Suppressor macrophage treated with lipopolysaccharide for 1 hour (primary cell): Measurements from ENCODE around the gene BCL2.

Experiments used
- DNase-seq, 3 donors: peaks; one replicate each; pipeline ENCODE4 v3.0.0-alpha.2; 2020 to 2022

Gene BCL2

DNA sequence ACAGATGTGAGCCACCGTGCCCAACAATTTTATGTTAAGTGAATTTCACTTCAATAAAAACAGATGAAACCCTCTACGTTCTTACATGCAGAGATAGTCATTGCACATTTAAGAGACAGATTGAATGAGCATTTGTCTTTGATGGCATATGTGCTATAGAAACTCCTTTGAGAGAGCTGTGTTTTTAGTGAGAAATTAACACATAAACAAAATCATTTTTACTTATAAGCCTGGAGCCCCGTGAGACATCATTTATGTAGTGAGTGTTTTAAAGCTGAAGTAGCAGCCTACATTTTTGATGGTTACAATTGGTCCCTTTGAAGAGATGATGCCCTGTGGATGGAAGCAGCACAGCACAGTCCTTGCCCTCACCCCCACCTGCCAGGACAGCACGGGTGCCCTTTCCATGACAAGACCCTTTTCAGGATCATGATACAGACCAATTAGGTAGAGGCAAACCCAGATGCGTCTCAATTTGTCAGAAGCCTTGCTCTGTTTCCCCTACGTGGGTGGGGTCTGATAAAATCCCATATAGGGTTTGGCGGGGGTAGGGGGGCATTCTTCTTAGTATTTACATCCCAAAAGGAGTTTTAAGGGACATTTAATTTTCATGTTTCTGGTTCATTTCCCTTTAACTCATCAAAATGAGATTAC lies 237.1 kb downstream of the BCL2 start:
- DNase-seq: no peak

GRCh38 chr18:63079114-63079513 lies 240.5 kb downstream of the BCL2 start:
- DNase-seq: peak; percentile 28 to 62 (median 49)

- DNase-seq: peak; percentile 63 to 89 (median 89)
Observed at GRCh38 chr18:63078471-63078870, 241.1 kb downstream of the BCL2 start.

GRCh38 chr18:63074981-63075404 lies 244.6 kb downstream of the BCL2 start:
- peak; percentile 72 to 89 (median 80) for DNase-seq

DNA sequence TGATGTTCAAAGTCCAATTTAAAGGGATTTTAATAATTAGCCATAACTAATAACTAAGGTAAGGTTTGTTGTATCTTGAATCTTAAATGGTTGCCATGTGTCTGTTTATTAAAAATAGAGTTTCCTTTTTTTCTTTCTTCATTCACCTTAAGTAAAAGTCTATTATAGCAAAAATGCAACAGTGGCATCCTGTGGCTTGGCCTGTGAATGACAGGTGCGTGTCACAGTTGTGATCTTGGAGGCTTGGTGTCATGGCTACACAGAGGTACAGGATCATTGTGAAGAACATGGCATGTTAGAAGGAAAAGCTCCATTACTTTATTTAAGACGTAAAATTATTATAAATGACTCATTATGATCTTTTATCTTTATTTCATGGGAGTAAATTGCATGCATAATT lies 246.1 kb downstream of the BCL2 start:
- DNase-seq: no peak
